ENCODE results near the gene MMS19.

GRCh38 chr10:97426776-97427570 is 71.2 kb downstream of the MMS19 start:
- TF ChIP-seq, protein P1, sequence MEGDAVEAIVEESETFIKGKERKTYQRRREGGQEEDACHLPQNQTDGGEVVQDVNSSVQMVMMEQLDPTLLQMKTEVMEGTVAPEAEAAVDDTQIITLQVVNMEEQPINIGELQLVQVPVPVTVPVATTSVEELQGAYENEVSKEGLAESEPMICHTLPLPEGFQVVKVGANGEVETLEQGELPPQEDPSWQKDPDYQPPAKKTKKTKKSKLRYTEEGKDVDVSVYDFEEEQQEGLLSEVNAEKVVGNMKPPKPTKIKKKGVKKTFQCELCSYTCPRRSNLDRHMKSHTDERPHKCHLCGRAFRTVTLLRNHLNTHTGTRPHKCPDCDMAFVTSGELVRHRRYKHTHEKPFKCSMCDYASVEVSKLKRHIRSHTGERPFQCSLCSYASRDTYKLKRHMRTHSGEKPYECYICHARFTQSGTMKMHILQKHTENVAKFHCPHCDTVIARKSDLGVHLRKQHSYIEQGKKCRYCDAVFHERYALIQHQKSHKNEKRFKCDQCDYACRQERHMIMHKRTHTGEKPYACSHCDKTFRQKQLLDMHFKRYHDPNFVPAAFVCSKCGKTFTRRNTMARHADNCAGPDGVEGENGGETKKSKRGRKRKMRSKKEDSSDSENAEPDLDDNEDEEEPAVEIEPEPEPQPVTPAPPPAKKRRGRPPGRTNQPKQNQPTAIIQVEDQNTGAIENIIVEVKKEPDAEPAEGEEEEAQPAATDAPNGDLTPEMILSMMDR (IDR thresholded peaks at IDR 0.05) = no peak
- no peak for TF ChIP-seq POLR2A (IDR thresholded peaks at IDR 0.05)

Data from adrenal gland (tissue), 5 donors.